Measurements from ENCODE around the gene CBARP. TPM values are rescaled to one million over a fixed set of nuclear protein-coding genes. Genes with fewer than 3 reads are reported as not detected.

CBARP gene
- polyA plus RNA-seq, 1 donor from 2014 or later = 18.2 TPM

DNA sequence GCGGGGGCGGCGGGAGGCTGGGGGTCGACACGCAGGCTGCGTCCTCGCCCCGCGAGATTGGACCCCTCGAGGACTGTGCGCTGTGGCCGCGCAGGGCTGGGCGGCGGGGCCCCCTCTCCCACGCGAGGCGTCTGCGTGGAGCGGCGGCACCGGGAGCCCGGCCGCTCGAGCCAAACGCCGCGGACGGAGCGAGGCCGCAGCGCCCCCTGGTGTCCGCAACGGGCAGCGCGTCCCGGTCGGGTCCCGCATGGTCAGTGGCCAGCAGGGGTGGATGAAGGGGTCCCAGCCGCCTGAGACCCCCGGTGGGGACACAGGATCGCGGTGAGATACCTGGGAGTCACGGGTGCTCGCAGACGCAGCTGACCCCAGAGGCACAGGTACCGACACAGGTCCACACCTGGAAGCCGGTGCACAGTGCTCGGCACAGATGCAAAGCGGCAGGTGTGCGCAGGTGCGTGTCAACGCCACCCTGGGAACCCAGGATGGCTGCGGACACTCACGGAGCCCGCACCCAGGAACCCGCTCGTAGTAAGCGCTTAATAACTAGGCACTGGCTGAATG, 29.2 kb upstream of the CBARP start:
- H4K20me1 ChIP-seq (ENCODE audit: insufficient read depth) = peaks cover 17% of the 10 kb centered on the region
- peaks cover 32% of the 10 kb centered on the region for H3K79me2 ChIP-seq (replicated peaks; ENCODE audit: insufficient read depth, low read length)
- peak overlapping the region; percentile 71 for H3K4me3 ChIP-seq (ENCODE audit: low read length)
- H3K36me3 ChIP-seq (ENCODE audit: insufficient read depth, low read length) = no peaks in the 10 kb centered on the region
- H3K9me3 ChIP-seq (ENCODE audit: low read length) = no peaks in the 10 kb centered on the region
- H3K27ac ChIP-seq (ENCODE audit: low read length) = peak overlapping the region; percentile 68
- H3K27me3 ChIP-seq (ENCODE audit: insufficient read depth, low read depth, low read length) = no peaks in the 10 kb centered on the region
- no peaks in the 10 kb centered on the region for H3F3A ChIP-seq (ENCODE audit: insufficient read depth, low read length, poor library complexity, severe bottlenecking)
- no peaks in the 10 kb centered on the region for H3K9me2 ChIP-seq (ENCODE audit: insufficient read depth, low read length)
- peak overlapping the region; percentile 90 for H3K9ac ChIP-seq (ENCODE audit: low read length)
- H2AFZ ChIP-seq (ENCODE audit: low read depth, low read length) = no peak overlapping the region
- peak overlapping the region; percentile 84 for H3K4me2 ChIP-seq (ENCODE audit: low read length)
- TF ChIP-seq RAD21 (conservative IDR thresholded peaks at IDR 0.05) = peak; percentile 82
- TF ChIP-seq, protein P1, sequence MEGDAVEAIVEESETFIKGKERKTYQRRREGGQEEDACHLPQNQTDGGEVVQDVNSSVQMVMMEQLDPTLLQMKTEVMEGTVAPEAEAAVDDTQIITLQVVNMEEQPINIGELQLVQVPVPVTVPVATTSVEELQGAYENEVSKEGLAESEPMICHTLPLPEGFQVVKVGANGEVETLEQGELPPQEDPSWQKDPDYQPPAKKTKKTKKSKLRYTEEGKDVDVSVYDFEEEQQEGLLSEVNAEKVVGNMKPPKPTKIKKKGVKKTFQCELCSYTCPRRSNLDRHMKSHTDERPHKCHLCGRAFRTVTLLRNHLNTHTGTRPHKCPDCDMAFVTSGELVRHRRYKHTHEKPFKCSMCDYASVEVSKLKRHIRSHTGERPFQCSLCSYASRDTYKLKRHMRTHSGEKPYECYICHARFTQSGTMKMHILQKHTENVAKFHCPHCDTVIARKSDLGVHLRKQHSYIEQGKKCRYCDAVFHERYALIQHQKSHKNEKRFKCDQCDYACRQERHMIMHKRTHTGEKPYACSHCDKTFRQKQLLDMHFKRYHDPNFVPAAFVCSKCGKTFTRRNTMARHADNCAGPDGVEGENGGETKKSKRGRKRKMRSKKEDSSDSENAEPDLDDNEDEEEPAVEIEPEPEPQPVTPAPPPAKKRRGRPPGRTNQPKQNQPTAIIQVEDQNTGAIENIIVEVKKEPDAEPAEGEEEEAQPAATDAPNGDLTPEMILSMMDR (IDR thresholded peaks at IDR 0.05; ENCODE audit: poor library complexity, severe bottlenecking) = peak; percentile 98
- TF ChIP-seq SMC3 (conservative IDR thresholded peaks at IDR 0.05; ENCODE audit: poor library complexity) = peak; percentile 92
- TF ChIP-seq POLR2AphosphoS5 (IDR thresholded peaks at IDR 0.05) = no peak
- TF ChIP-seq, protein P2, sequence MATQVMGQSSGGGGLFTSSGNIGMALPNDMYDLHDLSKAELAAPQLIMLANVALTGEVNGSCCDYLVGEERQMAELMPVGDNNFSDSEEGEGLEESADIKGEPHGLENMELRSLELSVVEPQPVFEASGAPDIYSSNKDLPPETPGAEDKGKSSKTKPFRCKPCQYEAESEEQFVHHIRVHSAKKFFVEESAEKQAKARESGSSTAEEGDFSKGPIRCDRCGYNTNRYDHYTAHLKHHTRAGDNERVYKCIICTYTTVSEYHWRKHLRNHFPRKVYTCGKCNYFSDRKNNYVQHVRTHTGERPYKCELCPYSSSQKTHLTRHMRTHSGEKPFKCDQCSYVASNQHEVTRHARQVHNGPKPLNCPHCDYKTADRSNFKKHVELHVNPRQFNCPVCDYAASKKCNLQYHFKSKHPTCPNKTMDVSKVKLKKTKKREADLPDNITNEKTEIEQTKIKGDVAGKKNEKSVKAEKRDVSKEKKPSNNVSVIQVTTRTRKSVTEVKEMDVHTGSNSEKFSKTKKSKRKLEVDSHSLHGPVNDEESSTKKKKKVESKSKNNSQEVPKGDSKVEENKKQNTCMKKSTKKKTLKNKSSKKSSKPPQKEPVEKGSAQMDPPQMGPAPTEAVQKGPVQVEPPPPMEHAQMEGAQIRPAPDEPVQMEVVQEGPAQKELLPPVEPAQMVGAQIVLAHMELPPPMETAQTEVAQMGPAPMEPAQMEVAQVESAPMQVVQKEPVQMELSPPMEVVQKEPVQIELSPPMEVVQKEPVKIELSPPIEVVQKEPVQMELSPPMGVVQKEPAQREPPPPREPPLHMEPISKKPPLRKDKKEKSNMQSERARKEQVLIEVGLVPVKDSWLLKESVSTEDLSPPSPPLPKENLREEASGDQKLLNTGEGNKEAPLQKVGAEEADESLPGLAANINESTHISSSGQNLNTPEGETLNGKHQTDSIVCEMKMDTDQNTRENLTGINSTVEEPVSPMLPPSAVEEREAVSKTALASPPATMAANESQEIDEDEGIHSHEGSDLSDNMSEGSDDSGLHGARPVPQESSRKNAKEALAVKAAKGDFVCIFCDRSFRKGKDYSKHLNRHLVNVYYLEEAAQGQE (IDR thresholded peaks at IDR 0.05; ENCODE audit: borderline replicate concordance) = peak; percentile 5
- TF ChIP-seq EP300 (conservative IDR thresholded peaks at IDR 0.05; ENCODE audit: poor library complexity, severe bottlenecking) = peak; percentile 66
- no peak for TF ChIP-seq TAF1 (IDR thresholded peaks at IDR 0.05; ENCODE audit: low read depth)
- TF ChIP-seq MXI1 (conservative IDR thresholded peaks at IDR 0.05; ENCODE audit: poor library complexity, severe bottlenecking) = peak; percentile 60
- no peak for TF ChIP-seq EZH2 (IDR thresholded peaks at IDR 0.05; ENCODE audit: borderline replicate concordance, insufficient read depth, low read length, poor library complexity, severe bottlenecking)

DNA sequence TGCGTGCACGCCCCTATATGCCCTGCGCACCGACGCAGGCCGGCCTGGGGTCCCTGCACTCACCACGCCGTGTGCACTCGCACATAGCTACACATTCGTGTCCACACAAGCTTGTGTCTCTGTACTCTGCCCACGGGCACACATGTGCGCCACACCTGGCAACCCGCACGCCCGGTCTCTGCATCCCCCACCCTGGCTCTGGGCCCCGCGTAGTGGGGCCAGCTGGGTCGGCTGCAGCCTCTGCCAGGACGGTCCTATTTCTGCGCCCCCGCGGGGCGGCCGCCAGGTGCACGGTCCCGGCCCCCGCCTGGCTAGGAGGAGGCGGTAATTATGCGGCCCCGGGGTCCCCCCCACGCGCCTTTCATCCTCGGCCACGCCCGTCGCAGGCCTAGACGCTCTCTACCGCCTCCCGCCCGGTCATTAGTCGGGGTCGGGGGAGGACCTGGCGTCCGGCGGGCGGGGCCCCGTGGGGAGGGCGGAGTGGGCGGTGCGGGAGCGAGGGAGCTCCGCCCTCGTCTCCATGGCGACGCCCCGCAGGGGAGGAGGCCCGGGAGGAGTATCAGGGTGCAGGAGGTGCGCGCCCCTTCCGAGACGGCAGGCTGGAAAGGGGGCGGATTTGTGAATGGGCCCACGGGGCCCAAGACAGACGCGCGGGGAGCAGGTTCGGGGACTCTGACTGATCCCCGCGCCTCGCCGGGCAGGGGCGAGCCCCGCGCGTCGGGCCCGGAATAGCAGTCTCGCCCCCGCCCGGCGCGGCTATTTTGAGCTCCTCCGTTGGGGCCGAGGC, 28.5 kb upstream of the CBARP start:
- Histone ChIP-seq H3K27ac (ENCODE audit: low read length) (peak overlapping the region; percentile 68), H3F3A (ENCODE audit: insufficient read depth, low read length, poor library complexity, severe bottlenecking) (no peaks in the 10 kb centered on the region), H3K79me2 (replicated peaks; ENCODE audit: insufficient read depth, low read length) (peaks cover 29% of the 10 kb centered on the region), H3K9me3 (ENCODE audit: low read length) (no peaks in the 10 kb centered on the region), H2AFZ (ENCODE audit: low read depth, low read length) (no peak overlapping the region), H3K27me3 (ENCODE audit: insufficient read depth, low read depth, low read length) (no peaks in the 10 kb centered on the region), H3K9me2 (ENCODE audit: insufficient read depth, low read length) (no peaks in the 10 kb centered on the region), H3K4me2 (ENCODE audit: low read length) (peak overlapping the region; percentile 51), H3K36me3 (ENCODE audit: insufficient read depth, low read length) (no peaks in the 10 kb centered on the region), H4K20me1 (ENCODE audit: insufficient read depth) (peaks cover 17% of the 10 kb centered on the region), H3K9ac (ENCODE audit: low read length) (peak overlapping the region; percentile 90), H3K4me3 (ENCODE audit: low read length) (peak overlapping the region; percentile 71)
- TF ChIP-seq EZH2 (IDR thresholded peaks at IDR 0.05; ENCODE audit: borderline replicate concordance, insufficient read depth, low read length, poor library complexity, severe bottlenecking) = no peak
- TF ChIP-seq, protein P1 (IDR thresholded peaks at IDR 0.05; ENCODE audit: poor library complexity, severe bottlenecking) = no peak
- no peak for TF ChIP-seq RAD21 (conservative IDR thresholded peaks at IDR 0.05)
- peak; percentile 5 for TF ChIP-seq POLR2AphosphoS5 (IDR thresholded peaks at IDR 0.05)
- TF ChIP-seq TAF1 (IDR thresholded peaks at IDR 0.05; ENCODE audit: low read depth) = no peak
